SK-MEL-5 (cell line): ENCODE measurements around the gene FLCN. TPM values are rescaled to one million over a fixed set of nuclear protein-coding genes. Genes with fewer than 3 reads are reported as not detected.
"Not testable (repeated sequence)": the region's sequence is repeated elsewhere in the genome, so short reads cannot be mapped to it uniquely, and the experiment has no call there.

Experiments
- DNase-seq: peaks from one replicate; pipeline ENCODE4 v3.0.0-alpha.2; 2016; ENCODE audit warnings: low read depth, low spot score
- in situ Hi-C: cut with HindIII; loops from 2 replicates; pipeline ENCODE4 v1.10.0; 2016; ENCODE audit warnings: low sequenced_read_pairs, high pct_unique_total_duplicates, low pct_unique_long_range_greater_than_20kb
- polyA plus RNA-seq, 2 experiments: library from polyadenylated mRNA; depleted of rRNA; stranded (reverse); fragments of >200 nt; gene quantifications; 2 replicates each; pipeline ENCODE4 v1.2.3, GENCODE V29; 2015
- total RNA-seq: library from RNA; depleted of rRNA; stranded (reverse); fragments of >200 nt; shearing (Covaris generic); gene quantifications from 2 replicates; pipeline ENCODE4 v1.2.3, GENCODE V29; 2014; rRNA removed

Gene FLCN
- total RNA-seq, result 37.2 and 43.7 TPM in 2 replicates
- 33.1 and 41.5 TPM in 2 replicates for polyA plus RNA-seq (2015; cell fraction: cytosol; rRNA removed)
- 173 and 190 TPM in 2 replicates for polyA plus RNA-seq (2015; cell fraction: nucleus; rRNA removed)

GRCh38 chr17:17237026-17237799 lies at the start of gene FLCN:
TSS of gene FLCN (minus strand) at chr17:17237168. CDS start at chr17:17228137, 9,031 bp downstream.
- in situ Hi-C loops, result no loop called here
- peak; percentile 84 for DNase-seq

- no peak for DNase-seq
- in situ Hi-C loops, result no loop called here
These were observed 49.0 kb upstream of the FLCN start for GRCh38 chr17:17285951-17286350.

- in situ Hi-C loops, result no loop called here
- DNase-seq, result peak; percentile 97
These were observed 43.9 kb upstream of the FLCN start, which contains the start of gene COPS3 for GRCh38 chr17:17280613-17281549. TSS of gene COPS3 (minus strand) at chr17:17281246. CDS start at chr17:17281186, 60 bp downstream.

- in situ Hi-C loops, result no loop called here
These were observed 42.3 kb upstream of the FLCN start for GRCh38 chr17:17279316-17279715.

GRCh38 chr17:17277431-17277830 lies 40.5 kb upstream of the FLCN start:
- DNase-seq, in situ Hi-C loops: not testable (repeated sequence)

More at GRCh38 chr17:17279316-17279715, 42.3 kb upstream of the FLCN start:
- no peak for DNase-seq

GRCh38 chr17:17275971-17276370 lies 39.0 kb upstream of the FLCN start:
- in situ Hi-C loops, result no loop called here

GRCh38 chr17:17269926-17270773 lies 33.2 kb upstream of the FLCN start:
- DNase-seq, result peak; percentile 43
- in situ Hi-C loops, result no loop called here

More at GRCh38 chr17:17275971-17276370, 39.0 kb upstream of the FLCN start:
- DNase-seq, result no peak

GRCh38 chr17:17264430-17264829 lies 27.5 kb upstream of the FLCN start:
- in situ Hi-C loops, result no loop called here
- DNase-seq, result no peak

- no peak for DNase-seq
- in situ Hi-C loops, result no loop called here
These were observed 22.0 kb upstream of the FLCN start for GRCh38 chr17:17258998-17259397.

- DNase-seq, result no peak
These were observed 21.0 kb upstream of the FLCN start for GRCh38 chr17:17258011-17258410.

GRCh38 chr17:17256316-17256715 lies 19.3 kb upstream of the FLCN start:
- in situ Hi-C loops, result no loop called here
- peak; percentile 67 for DNase-seq

More at GRCh38 chr17:17258011-17258410, 21.0 kb upstream of the FLCN start:
- in situ Hi-C loops, result no loop called here

- in situ Hi-C loops, DNase-seq: not testable (repeated sequence)
These were observed 18.7 kb upstream of the FLCN start for GRCh38 chr17:17255689-17256088.

GRCh38 chr17:17254036-17254435 lies 17.1 kb upstream of the FLCN start:
- in situ Hi-C loops, result no loop called here
- no peak for DNase-seq

GRCh38 chr17:17253406-17253805 lies 16.4 kb upstream of the FLCN start:
- in situ Hi-C loops, result no loop called here
- DNase-seq, result no peak

- in situ Hi-C loops, result no loop called here
- no peak for DNase-seq
These were observed 15.2 kb upstream of the FLCN start for GRCh38 chr17:17252149-17252661.

- in situ Hi-C loops, result no loop called here
- DNase-seq, result no peak
These were observed 9.9 kb upstream of the FLCN start for GRCh38 chr17:17246879-17247278.

GRCh38 chr17:17243163-17243562 lies 6.2 kb upstream of the FLCN start:
- no peak for DNase-seq
- in situ Hi-C loops, result no loop called here
